GM12891 (cell line): ENCODE measurements around the gene GPATCH8.

Experiments used
- POLR2A ChIP-seq: IDR thresholded peaks from 2 replicates; pipeline ENCODE4 v1.6.1; 2011; ENCODE audit warnings: low read depth, low read length, control low read depth
- POLR2AphosphoS5 ChIP-seq: IDR thresholded peaks from 2 replicates; pipeline ENCODE4 v1.6.1; 2011; ENCODE audit warnings: low read depth, low read length, control low read depth

- no peak for TF ChIP-seq POLR2AphosphoS5
- no peak for TF ChIP-seq POLR2A
These were observed 9.9 kb downstream of the GPATCH8 start for GRCh38 chr17:44493339-44493738.
